Amniotic epithelial cell (primary cell): ENCODE measurements around the gene CALML5.

Experiments
- DNase-seq: peaks from one replicate; pipeline ENCODE4 v3.0.0-alpha.2; 2010; ENCODE audit warnings: low read depth

Gene CALML5

DNA sequence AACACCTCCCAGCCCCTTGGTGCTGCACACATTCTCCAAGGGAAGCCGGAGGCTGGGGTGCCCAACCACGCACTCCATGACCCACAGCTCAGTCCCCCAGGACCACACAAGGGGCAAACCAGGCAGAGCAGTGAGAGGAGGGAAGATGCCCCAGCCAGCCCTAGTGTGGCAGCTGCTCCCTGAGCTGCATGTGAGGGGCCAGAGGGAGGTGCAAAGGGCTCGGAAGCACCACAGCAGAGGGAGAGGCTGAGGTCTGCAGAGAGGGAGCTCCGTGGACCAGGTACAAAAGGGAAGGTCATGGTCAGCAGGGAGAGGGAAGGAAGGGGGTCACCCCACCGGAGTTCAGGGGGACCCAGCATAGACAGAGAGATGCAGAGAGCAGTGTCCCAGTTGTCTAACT lies 1.5 kb upstream of the CALML5 start:
- DNase-seq = no peak

DNA sequence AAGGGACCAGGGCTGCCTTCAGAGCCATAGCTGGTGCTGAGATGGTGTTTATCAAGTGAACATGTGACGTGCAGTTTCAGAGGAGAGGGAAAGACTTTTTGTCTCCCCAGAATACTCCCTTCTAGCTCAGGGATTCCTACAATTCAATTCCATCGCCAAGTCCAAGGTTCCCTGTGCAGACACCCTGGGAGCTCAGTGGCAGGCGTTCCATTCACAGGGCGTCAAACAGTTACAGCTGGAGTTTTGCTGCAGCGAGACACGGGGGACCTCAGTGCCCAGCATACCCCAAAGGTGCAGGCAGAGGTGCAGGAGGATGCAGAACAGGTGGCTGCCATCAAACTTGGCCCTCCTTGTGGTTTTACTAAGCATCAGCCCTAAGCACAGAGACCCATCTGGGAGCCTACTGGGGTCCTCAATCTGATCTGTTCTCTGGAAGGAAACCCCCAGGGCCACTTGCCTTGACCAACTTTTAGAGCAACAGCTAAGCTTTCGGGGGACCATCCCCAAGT lies 846 bp upstream of the CALML5 start:
- no peak for DNase-seq

DNA sequence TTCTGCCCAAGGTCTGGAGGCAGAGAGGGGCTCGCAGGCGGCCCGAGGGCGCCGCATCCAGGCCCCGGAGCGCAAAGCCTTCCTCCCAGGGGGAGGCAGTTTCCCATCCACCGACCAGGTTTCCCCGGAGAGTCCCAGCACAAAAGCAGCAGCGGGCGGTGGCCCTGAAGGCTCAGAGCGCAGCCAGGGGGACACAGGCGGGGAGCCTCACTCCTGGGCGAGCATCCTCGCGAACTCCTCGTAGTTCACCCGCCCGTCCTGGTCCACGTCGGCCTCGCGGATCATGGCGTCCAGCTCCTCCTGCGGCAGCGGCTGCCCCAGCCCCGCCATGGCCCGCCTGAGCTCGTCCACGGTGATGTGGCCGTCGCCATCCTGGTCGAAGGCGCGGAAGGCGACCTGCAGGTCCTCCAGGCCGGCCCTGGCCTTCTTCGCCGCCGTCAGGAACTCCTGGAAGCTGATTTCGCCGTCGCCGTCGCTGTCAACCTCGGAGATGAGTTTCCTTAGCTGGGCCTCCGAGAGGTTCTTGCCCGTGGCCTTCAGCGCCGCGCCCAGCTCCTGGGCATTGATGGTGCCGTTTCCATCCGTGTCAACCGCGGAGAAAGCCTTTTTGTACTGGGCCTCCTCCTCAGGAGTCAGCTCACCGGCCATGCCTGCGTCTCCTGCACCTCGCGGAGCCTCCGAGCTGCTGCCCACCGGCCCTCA lies 428 bp downstream of the CALML5 start:
- no peak for DNase-seq

DNA sequence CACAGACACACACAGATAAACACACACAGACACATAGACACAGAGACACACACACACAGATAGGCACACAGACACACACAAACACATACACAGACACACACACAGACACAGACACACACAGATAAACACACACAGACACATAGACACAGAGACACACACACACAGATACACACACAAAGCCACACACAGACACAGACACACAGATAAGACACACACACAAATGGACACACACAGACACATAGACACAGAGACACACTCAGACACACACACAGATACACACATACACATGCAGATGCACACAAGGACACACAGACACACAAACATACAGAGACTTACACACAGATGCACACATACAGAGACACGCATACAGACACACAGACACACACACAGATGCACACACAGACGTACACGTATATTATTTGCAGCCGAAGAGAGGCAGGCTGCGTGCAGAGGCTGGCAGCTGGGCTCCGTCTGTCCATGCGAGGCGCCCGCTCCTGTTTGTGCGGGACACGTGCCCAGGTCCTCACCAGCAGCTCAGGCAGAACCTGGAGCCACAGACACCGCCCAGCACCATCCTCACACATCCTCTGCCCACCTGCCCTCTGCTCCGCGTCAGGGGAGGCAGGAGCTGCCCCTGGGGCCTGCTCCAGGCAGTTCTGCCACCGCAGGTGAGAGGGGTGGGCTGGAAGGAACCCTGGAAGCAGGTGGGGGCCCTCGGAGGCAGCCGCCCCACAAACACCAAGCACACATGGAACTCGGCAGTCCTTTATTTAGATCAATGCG lies 1.2 kb downstream of the CALML5 start:
- no peak for DNase-seq

DNA sequence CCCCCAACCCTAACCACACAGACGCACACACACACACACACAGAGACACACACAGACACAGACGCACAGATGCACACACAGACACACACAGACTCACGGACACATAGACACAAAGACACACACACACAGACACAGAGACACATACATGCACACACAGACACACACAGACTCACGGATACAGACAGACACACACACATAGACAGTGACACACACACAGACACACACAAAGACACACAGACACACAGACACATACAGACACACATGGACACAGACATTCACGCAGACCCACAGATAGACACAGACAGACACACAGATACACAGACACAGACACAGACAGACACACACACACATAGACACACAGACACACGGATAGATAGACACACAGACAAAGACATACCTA lies 2.1 kb downstream of the CALML5 start:
- no peak for DNase-seq

DNA sequence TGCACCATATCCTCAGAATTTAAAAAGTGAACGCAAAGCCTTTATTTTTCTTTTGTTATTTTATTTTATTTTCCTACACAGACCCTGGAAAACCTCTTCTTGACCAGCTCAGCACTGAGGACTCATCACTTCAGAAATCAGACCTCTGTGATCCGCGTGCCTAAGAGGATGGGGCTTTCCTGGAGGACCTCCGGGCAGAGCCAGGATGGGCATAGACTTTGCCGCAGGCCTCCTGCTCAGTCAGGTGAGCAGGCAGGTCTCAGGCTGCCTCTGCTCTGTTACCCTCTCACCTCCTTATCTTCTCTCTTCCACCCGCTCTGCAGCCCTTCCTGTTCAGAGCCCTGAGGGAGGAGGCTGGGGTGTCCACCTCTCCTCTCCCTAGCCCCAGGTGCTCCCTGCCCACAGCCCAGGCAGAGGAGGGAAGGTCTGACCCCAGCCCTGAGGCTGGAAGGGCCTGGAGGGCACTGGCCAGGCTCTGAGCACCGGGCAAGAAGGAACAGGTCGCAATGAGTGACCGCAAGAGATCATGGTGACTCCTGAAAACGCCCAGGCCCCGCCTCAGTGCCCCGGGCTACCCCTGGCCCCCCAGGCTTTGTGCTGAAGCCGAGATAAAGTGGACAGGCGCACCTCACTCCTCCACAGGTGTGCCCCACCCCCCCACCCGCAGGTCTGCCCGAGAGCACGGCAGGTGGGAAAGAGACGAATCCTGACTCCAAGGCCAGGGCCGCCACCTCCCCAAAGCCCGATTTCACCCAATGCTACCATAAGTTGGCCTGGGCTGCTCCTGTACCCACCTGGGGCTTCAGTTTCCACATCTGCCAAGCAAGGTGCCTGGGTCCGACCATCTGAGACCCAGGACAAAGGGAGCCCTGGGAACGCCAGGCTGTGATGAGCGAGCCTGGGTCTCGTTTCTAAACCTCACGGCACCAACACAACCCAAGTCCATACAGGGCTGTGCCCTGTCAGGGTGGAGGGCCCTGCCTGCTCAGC lies 2.8 kb downstream of the CALML5 start:
- no peak for DNase-seq

DNA sequence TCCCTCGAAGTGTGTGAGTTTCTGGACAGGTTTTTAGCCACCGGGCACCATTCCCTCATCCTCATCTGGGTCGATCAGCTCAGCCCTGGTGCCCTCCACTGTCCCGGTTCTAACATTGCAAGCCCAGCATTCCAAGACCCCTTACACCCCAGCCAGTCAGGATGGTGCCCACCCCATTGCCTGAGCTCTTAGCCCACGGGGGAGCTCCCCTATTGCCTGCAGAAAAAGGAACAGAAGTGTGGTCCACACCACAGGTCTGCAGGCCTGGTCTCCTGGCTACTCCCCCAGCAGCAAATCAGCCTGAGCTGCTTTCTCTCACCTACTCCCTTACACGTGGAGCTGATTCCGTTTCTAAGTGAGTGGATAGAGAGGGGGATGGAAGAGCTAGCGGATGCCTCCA lies 4.8 kb downstream of the CALML5 start:
- DNase-seq = no peak

DNA sequence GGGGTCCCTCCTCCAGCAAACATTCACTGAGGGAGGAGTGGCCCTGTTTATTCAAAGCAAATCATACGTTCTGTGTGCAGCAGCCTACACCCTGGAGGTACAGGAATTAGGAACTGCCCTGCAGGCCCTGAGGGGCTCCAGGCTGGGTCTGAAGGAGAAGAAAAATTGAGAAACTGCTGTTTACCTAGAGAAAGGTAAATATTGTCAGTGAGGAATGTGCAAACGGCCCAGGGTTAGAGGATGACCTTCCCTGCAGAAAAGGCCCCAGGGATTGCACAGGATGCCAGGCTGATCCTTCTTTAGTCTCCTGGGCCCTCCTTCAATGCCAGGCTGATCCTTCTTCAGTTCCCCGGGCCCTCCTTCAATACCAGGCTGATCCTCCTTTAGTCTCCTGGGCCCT lies 5.7 kb downstream of the CALML5 start:
- no peak for DNase-seq

DNA sequence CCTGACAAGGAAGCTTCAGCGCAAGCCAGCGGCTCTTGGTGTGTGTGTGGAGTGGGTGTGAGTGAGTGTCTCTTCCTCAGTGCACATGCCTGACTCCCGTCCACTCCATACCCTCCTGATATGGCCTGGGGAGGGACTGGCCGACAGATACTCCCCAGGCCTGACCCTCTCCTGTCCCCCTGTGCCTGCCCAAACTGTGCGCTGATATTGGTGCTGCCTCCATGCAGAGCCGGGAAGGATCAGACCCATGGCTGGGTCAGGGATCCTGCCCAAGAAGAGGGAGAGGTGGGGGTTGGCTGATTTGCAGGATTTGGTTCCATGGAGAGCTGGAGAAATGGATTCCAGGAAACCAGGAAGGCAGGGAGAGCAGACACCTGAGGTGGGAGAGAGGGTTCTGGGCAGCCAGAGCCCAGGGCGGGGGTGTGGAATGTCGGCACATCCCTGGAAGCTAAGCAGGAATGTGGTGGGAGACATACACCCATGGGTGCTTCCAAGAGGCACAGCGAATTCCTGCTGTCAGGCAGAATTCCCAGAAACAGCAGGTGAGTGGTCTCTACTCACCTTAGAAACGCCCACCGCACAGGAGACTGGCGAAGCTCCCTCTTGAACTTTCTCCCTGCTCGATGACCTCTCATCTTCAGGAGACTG lies 6.3 kb downstream of the CALML5 start:
- no peak for DNase-seq

DNA sequence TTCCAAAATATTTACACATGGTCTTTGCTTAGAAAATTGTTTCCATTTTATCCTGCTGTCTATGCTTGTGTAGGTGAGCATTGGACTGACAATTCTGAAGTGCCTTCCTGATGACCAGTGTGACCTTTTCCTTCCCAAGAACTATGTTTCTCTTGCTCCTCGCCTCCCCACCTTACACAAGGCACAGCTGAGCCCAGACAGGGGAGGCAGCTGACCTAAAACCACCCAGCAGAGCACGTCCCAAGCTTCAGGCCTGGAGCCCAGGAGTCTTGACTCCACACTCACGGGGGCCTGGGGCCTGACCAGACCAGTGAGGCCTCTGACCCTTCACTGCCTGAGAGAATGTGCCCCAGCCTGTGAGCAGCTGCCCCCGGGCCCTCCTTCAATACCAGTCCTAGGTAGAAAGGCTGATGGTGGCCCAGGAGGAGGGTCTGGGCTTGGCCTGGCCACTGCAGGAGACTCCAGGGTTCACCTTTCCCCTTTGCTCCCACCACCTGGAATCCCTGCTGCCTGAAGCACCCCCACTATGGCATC lies 7.0 kb downstream of the CALML5 start:
- DNase-seq = no peak

DNA sequence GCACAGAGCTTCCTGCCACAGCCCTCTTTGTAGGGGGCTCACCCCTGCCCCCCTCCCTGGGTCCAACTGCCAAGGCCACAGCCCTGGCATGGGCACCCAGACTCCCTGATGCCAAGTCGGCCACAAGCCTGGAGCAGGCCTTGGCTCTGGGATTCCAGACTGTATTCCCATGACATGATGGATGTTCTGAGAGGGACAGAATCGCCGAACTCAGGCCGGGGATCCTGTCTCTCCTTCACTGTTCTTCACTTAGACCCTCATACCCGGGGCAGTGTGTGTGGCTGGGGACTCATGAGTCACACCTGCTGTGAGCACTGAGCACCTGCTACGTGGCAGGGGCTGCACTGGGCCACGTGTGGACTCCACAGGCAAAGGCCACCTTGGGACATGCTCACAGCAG lies 7.9 kb downstream of the CALML5 start:
- DNase-seq = no peak

DNA sequence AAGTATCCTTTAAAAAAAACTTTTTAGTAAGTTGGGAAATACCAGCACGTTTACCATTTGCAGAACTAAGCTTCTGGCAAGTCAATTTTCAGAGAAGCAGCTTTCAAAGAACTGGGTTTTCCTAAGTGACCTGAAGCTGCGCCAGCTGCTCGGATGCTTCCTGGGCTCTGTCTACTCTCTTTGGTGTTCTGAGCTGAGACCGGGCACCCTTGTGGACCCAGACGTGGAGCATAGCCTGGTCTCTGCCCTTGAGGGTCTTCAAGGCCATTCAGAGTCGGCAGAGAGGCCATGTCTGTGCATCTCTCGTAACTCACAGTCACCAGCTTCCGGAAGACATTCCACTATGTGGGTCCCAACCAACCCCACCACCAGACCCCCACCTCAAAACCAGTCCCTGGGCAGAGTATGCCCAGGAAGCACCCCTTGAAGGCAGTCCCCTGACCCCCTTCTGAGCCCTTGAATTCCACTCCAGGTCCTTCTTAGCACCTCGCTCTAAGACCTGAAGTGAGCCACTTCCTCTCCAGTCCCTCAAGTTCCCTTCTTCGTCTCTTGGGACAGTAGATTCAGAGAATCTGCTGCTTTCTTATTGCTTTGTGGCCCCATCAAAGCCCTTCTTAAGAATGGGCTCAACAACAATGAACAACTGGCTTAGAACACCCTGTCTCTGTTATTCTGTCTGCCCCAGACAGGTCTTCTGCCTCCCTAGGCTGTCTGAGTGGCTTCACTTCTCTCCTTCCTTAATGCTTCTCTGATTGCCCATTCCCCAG lies 8.5 kb downstream of the CALML5 start:
- no peak for DNase-seq

DNA sequence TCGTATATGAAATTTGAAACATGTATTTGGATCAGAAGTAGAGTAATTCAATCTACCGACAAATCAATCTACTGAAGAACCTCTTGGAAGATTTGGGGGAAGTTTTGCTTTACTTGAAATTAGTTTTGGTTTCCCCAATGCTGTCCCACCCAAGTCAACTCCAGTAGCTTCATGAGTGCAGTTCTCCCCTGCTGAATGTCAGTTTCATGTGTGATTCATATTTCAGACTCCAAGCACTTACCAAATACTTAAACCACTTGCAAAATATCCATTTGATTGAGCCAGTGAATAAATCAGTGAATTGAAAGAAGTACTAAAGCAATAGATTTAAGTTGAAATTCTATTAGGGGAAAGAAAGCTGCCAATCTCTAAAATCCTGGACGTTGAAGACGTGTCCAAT lies 9.3 kb downstream of the CALML5 start:
- DNase-seq = peak; percentile 6

DNA sequence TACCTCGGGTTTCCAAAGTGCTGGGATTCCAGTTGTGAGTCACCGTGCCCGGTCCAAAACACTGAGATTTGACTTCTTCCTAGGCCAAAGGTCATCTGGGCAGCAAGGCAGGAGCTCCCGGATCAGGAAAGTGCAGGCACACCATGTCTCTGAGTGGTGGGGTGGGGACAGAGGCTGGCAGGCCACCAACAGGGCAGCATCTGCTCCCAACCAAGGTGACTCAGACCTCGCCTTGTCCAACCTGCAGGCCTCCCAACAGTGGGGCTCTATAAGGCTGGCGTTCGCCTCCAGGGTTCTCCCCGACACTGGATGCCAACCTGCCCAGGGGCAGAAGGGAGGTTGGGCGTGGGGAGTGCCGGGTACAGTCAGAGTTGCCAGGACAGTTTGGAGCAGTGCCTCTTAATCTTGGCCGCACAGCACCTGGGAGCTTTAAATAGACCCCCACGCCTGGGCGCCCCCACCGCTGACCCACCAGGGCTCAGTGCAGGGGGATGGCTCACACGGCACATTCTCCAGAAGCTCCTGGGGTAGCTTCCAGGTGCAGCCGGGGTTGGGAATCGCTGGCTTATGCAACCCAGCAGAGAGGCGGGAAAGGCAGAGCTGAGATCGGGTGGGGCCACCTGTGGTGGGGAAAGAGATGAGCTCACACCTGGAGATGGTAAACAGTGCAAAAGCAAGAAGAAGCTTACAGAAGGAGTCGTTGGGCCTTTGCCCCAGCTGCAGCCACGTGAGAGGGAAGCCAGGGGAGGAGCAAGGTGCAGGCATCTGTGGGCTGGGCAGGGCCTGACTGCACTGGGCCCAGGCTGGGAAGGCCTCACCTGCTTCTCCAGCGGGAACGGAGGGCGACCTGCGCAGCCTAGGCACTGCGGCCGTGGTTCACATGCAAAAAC lies 10.9 kb downstream of the CALML5 start:
- DNase-seq = no peak

DNA sequence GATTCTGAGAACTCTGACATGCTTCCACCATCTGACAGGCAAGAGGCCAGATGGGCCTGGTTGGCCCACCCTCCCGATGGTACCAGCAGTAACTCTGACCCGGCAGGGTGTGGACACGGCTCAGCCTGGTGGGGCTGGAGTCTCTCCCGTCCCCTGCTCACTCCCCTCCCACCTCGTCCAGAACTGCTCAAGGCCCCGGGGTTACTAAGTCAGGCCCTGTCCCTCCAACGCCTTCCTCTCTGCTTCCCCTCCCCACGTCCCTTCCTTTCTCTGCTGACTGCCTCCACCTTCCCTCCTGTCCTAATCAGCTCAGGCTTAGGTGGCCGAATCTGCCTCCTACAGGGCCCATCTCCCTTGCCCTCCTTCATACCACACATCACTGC lies 12.5 kb downstream of the CALML5 start:
- no peak for DNase-seq

DNA sequence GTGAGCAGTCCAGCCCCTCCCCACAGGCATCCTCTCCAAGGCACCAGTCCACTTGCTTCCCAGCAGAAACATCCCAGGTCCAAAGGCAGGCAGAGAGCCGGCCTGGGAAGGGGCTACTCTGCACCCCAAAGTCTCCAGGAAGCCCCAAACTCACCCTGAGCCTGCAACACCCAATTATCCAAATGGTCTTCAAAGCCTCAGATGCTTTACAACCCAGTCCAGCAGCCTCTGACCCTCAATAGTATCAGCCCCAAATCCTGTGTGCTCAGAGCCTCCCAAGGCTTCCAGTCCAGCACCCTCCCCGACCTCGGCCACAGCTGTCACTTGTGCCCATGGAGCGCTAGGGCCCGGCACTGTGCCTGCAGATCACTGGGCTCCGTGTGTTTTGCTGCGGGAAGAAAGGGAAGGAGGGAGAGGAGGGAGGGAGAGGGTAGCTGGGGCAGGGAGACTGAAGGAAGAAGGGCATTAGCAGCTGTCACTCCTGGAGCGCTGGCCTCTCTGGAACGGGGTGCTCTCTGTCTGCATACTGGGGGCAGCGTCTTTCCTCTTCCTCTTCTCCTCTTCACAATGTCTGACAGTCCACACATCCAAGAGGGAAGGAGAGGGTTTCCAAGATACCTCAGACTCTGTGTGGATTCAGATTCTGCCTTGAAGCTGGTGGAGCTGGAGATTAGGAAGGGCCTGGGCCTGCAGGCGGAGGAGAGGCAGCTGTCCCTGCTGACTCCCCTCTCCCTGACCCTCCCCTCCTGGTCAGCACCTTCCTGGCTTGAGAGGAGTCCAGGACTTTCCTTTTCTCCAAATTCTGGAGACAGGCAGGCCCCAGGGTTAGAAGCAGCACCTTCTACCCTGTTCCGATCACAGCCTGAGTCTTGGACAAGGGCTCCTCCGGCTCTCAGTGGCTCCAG lies 13.2 kb downstream of the CALML5 start:
- no peak for DNase-seq

DNA sequence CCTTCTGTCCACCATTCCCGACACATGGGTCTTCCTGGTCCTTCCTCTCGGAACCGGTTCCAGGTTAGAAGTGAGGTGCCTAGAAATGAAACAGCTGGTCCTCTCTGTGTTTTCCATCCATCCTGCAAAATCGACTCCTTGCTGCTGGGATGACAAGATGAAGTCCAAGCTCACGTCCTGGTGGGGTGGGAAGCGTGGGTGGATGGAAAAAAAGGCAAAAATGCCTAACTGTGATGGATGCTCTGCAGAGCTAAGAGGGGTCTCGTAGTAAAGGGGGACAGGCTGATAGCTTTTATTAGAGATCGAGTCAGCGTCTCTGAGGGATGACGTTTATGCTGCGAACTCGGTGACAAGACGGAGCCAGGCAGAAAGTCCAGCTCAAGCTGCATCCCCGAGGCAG lies 14.1 kb downstream of the CALML5 start:
- DNase-seq = no peak

DNA sequence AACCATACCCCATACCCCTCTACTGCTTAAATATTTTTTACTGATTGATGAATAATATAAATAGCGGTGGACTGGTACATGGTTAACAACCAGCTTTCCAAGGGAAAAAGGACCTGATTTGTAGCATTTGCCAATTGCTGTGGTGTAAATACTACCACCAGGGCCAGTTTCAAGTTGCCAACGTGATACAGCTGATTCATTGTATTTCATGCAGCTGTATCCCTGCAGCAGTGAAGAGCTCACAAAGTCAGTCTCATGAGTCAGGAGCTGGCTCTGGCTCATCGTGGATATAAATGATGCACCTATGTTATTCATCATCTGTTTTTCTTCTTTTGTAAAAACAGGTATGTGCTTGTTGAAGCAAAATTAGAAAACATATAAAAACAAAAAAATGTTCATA lies 15.2 kb downstream of the CALML5 start:
- peak; percentile 51 for DNase-seq

DNA sequence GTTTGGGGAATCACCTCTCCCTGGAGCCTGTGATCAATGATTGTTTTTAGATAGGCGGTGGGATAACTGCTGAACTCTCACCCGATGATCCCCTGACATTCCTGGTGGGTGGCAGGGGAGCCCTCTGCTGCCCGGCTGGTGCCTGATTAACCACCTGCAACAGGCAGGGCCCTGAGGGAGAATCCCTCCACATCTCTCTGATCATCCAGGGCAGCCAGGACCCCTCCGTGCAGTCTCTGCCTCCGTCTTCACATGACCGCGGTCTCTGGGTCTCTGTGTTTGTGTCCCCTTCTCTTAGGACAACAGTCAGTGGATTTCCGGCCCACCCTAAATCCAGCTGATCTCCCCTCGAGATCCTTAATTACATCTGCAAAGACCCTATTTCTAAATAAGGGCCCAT lies 17.4 kb downstream of the CALML5 start:
- no peak for DNase-seq
